ENCODE measurements around the gene HDAC4.

Gene HDAC4

GRCh38 chr2:239349453-239350135 lies 51.2 kb downstream of the HDAC4 start:
- DNase-seq (ENCODE audit: low read depth in 2 of 2) = no peak

DNA sequence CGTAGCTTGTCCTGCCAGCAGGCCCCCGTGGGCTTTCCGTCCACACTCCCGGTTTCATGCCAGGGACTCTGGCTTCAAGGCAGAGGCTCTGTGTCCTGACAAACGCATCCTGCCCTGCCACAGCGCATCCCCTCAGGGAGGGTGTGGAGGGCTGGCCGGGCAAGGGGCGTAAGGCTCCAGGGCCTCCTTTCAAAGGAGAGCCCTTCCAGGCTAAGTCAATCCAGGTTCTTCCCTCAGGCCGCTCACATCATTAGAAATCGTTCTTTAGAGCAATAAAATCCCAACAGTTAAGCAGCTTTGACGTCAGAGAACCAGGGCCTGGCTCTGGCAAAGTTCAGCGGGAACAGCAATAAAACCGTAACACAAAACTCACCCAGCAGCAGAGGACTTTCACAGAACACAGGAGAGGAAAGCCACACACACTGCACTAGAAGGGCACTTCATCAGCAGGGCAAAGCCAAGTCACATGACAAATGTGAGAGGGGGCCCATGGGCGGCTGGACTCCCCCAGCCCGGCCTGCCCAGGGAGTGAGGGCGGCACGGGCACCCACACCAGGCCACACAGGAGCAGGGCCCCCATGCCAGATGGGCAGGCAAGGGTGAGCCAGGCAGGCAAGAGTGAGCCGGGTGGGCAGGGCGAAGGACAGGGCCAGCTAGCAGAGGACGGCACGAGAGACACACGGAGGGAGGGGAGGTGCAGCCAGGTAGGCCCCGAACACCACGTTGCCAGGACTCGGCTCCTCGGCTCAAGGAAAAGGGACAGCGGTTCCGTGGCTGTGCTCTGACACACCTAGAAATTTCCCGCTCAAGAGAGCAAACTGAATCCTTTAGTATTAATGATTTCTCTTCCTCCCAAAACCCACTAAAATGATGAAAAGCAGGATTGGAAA lies 52.0 kb downstream of the HDAC4 start:
- DNase-seq (ENCODE audit: low read depth in 2 of 2) = no peak

- DNase-seq (ENCODE audit: low read depth in 2 of 2) = no peak
Measured at GRCh38 chr2:239346676-239347075, 54.1 kb downstream of the HDAC4 start.

DNA sequence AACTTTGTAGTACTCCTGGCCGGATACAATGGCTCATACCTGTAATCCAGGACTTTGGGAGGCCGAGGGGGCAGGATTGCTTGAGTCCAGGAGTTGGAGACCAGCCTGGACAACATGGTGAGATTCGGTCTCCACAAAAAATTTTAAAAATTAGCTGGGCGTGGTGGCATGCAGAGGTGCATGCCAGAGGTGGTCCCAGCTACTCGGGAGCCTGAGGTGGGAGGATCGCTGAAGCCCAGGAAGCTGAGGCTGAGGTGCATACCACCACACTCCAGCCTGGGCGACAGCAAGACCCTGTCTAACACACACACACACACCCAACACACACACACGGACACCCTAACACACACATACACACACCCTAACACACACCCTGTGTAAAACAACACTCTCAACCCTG lies 55.6 kb downstream of the HDAC4 start:
- DNase-seq (ENCODE audit: low read depth in 2 of 2) = no peak

DNA sequence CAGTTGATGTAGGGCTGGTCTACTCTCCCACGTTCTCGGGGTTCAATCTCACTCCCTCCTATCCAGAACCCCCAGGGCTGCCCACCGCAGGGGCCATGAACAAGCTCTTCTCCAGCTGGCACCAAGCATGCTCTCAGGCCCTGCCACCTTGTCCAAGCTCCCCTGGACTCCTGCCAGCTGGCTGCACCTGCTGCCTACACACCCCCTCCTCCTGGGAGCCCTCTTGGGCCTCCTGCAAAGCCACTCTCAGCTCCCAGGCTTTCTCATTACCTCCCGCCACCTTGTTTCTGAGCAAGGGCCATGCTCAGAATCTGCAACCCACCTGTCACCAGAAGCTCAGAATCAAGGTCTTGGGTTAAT lies 56.0 kb downstream of the HDAC4 start:
- DNase-seq (ENCODE audit: low read depth in 2 of 2) = no peak

DNA sequence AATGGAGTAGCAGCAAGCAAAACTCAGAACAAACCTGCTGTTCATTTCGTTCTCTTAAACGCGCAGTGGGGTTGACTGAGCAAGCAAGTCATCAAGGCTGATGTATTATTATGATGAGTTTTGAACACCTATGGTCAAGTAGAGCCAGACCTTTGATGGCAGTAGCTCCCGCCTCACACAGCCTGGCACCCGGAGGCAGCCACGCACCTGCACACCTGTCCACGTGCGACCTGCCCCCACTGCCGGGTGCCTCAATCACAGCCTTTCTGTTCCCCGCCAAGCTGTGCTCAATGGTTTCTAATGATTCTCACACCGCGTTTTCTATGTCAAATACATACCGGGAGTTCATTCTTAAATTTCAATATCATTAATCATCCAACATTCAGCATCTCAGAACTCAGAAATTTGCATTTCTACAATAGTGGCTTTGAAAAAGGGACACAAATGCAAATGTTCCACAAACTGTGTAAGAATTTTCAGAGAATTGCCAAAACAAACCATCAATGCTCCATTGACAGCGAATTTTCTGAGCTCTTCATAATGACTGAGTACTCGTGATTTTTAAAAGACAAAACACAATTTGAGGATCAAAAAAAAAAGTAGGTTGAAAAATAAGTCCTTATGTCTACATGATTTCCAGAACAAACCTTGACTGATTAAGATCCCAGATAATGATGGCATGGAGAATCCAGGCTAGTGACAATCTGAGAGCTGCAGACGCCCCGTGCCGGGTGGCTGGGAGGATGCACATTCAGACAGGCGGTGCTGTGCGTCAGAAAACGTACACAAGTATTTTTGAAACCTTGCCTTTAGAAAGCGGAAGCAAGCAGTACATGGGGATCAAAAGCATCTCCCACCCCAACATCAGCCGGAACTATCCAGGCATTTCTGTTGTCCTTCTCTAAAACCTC lies 56.6 kb downstream of the HDAC4 start:
- no peak for DNase-seq (ENCODE audit: low read depth in 2 of 2)

GRCh38 chr2:239343460-239343859 lies 57.4 kb downstream of the HDAC4 start:
- DNase-seq (ENCODE audit: low read depth in 2 of 2) = no peak

DNA sequence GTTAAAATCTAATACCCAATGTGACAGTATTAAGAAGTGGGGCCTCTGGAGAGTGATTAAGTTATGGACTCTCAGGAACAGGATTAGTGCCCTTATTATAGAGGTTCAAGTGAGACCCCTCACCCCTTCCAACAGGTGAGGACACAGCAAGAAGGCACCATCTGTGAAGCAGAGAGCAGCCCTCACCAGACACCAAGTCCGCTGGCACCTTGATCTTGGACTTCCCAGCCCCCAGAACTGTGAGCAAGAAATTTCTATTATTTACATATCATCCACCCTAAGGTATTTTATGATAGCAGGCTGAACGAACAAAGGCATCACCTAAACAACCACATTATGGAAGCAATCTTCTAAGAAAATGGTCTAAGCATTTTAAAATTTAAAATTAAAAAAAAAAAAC lies 59.0 kb downstream of the HDAC4 start:
- no peak for DNase-seq (ENCODE audit: low read depth in 2 of 2)

DNA sequence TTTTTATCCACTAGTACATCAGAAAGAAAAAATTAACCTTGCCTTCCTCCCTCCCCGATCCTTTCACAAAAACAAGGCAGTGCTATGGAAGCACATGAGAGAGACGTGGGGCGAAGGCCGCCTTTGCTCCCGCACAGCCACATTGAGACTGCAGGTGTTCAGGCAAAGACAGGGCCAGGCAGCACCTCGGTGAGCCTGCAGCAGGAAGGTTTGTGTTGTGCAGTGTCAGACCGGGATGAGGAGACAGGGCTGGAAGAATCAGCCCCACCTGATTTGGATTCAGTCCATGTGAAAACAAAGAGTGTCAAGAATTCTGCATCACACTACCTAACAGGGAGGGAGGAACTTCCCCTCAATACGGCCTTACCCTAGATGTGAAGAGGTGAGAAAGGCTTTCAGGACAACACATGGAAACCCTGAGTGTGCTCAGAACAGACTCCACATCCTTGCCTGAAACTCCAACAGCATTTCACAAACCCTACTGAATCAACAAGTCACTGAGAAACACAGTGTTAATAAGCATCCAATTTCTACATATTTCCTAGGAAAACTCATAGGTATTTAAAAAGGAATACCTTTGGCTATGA lies 59.6 kb downstream of the HDAC4 start:
- DNase-seq (ENCODE audit: low read depth in 2 of 2) = no peak

GRCh38 chr2:239339726-239340601 lies 60.9 kb downstream of the HDAC4 start:
- DNase-seq (ENCODE audit: low read depth in 2 of 2) = no peak

DNA sequence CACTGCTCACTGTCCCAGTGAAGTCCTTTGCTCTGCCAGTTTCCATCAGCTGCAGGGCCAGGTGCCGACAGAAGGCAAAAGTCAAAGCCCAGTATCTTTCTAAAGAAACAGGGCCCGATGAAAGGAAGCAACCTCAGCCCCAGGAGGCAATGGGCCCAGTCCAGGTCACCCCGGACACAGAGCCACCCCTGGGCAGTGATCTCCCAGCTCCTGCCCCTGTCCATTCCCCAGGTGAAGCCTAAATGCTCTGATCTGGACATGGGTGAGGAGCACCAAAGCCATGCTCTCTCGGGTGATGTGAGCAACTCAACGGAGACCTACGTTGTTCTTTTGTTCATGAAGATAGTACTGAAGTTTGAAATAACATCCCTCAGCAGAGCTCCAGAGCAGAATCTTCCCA lies 61.6 kb downstream of the HDAC4 start:
- DNase-seq (ENCODE audit: low read depth in 2 of 2) = no peak

- no peak for DNase-seq (ENCODE audit: low read depth in 2 of 2)
Measured at GRCh38 chr2:239337877-239338484, 62.8 kb downstream of the HDAC4 start.

GRCh38 chr2:239337122-239337876 lies 63.5 kb downstream of the HDAC4 start:
- no peak for DNase-seq (ENCODE audit: low read depth in 2 of 2)

- no peak for DNase-seq (ENCODE audit: low read depth in 2 of 2)
Measured at GRCh38 chr2:239331560-239331959, 69.3 kb downstream of the HDAC4 start.

GRCh38 chr2:239330836-239331235 lies 70.0 kb downstream of the HDAC4 start:
- DNase-seq (ENCODE audit: low read depth in 2 of 2) = no peak

GRCh38 chr2:239329972-239330572 lies 70.7 kb downstream of the HDAC4 start:
- no peak for DNase-seq (ENCODE audit: low read depth in 2 of 2)

DNA sequence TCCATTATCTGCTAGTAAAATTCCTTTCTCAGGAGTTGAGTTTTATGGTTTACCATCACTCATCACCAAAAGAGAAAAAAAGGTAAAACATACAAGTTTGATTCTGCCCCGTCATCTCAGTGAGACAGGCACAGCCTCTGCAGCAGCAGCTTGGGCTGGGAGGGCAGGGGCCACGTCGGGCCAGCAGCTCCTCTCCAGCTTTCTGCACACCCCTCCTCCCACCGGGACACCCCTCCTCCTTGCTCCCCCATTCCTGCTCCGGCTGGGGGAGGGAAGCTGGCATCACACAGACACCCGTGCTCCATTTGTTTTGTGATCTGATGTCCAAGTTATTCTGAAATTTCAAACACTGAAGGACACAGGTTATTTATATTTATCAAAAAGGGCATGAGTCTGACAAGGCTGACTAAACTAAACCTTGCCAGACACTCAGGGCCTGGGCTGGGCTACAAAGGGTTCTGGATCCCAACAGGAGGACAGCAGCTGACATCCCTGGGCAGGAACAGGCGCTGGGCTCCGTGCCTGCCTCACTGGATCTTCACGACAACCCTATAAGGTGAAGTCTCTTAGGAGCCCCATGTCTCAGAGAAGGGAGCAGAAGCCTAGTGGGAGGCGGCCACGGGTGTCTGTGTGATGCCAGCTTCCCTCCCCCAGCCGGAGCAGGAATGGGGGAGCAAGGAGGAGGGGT lies 71.4 kb downstream of the HDAC4 start:
- DNase-seq (ENCODE audit: low read depth in 2 of 2) = no peak

DNA sequence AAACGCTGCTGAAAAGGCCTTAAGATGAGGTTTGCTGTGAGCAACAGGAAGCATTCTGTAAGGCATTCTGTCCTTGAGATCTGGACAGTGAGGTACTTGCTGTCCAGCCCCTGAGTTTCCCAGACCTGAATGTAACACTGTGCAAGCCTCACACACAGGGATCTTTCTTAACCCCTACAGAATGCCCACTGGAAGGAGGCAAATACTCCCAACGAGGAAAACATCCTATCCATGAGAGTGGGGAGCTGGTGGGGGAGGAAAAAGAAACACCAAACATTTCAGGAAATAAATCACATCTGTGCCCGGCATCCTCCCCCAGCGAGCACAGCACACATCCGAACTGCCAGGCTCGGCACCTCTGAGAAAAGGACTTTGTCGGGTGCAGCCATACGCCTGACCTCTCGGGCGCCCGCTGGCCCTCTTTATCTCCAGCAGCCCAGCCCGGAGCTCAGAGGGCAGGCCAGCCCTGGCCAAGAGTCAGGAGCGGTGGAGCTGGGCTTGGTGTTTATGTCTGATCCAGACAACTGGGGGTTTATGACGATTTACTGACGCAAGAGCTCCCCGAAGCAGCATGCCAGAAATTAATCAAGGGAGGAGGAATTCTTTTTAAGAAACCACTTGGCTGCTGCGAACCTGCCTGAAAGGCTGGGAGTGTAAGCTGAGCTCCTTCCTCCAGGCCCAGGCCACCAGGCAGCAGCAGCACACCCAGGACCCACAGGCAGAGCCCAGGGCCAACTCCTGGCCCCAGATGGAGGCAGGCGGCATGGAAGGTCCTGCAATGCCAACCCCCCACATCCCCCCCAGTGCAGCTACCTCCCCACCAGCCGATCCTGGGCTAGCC lies 72.2 kb downstream of the HDAC4 start:
- no peak for DNase-seq (ENCODE audit: low read depth in 2 of 2)

Data from stimulated activated CD8-positive, alpha-beta memory T cell treated with anti-CD3 and anti-CD28 coated beads, Interleukin-7, amount 100 ng/mL, for 1 hour (primary cell).